A549 treated with AZD9567 at 1 μM for 4 hours (cell line): ENCODE results near the gene CGAS. TPM values are rescaled to one million over a fixed set of nuclear protein-coding genes. Genes with fewer than 3 reads are reported as not detected.

Experiments used
- total RNA-seq: library from RNA; stranded (reverse); fragments of 200-300 nt; extraction: Qiagen RNA extraction; gene quantifications from 5 replicates; pipeline ENCODE4 v1.2.3, GENCODE V29; 2022; ENCODE audit not compliant: insufficient read depth

CGAS gene
- total RNA-seq = 3.6 to 4.6 TPM (median 4.2 TPM) in 5 replicates

GRCh38 chr6:73452107-73452461 lies at the start of gene CGAS:
TSS of gene CGAS (minus strand) at chr6:73452297. CDS start at chr6:73452181, 116 bp downstream.

GRCh38 chr6:73461537-73462350 lies 9.6 kb upstream of the CGAS start, which contains the start of gene MTO1:
TSS of gene MTO1 (plus strand) at chr6:73461737. CDS start at chr6:73461855, 118 bp downstream.

GRCh38 chr6:73394577-73395354 lies 57.3 kb downstream of the CGAS start, which contains the start of gene DDX43:
TSS of gene DDX43 (plus strand) at chr6:73394828. CDS start at chr6:73394906, 78 bp downstream.

Other genes with a start within 250 kb of the CGAS start
- gene KHDC1L, start 226.8 kb downstream of the CGAS start, total RNA-seq = 0.38 to 0.52 TPM (median 0.38 TPM) in 4 of 5 replicates, not detected in the other
- 3.5 to 4.1 TPM (median 3.7 TPM) in 5 replicates for gene KHDC1, start 189.1 kb downstream of the CGAS start, total RNA-seq
- gene DPPA5, start 98.0 kb downstream of the CGAS start, total RNA-seq = not detected in 5 replicates
- gene KHDC3L, start 89.6 kb downstream of the CGAS start, total RNA-seq = not detected in 5 replicates
- not detected in 5 replicates for gene OOEP, start 82.4 kb downstream of the CGAS start, total RNA-seq
- gene DDX43, start 57.5 kb downstream of the CGAS start, total RNA-seq = not detected in 5 replicates
- 9.0 to 12.5 TPM (median 9.8 TPM) in 5 replicates for gene MTO1, start 9.4 kb upstream of the CGAS start, total RNA-seq
- 7,488 to 8,100 TPM (median 7,636 TPM) in 5 replicates for gene EEF1A1, start 68.7 kb upstream of the CGAS start, total RNA-seq
- 11.3 to 15.6 TPM (median 13.1 TPM) in 5 replicates for gene SLC17A5, start 201.7 kb upstream of the CGAS start, total RNA-seq
- gene CD109, start 243.9 kb upstream of the CGAS start, total RNA-seq = 36.6 to 64.8 TPM (median 57.3 TPM) in 5 replicates